Measurements from ENCODE around the gene HMGXB3. TPM values are rescaled to one million over a fixed set of nuclear protein-coding genes. Genes with fewer than 3 reads are reported as not detected.

HMGXB3 gene
- total and polyA plus RNA-seq, 2 experiments from 2014 or later, result 16.7 to 51.0 TPM

DNA sequence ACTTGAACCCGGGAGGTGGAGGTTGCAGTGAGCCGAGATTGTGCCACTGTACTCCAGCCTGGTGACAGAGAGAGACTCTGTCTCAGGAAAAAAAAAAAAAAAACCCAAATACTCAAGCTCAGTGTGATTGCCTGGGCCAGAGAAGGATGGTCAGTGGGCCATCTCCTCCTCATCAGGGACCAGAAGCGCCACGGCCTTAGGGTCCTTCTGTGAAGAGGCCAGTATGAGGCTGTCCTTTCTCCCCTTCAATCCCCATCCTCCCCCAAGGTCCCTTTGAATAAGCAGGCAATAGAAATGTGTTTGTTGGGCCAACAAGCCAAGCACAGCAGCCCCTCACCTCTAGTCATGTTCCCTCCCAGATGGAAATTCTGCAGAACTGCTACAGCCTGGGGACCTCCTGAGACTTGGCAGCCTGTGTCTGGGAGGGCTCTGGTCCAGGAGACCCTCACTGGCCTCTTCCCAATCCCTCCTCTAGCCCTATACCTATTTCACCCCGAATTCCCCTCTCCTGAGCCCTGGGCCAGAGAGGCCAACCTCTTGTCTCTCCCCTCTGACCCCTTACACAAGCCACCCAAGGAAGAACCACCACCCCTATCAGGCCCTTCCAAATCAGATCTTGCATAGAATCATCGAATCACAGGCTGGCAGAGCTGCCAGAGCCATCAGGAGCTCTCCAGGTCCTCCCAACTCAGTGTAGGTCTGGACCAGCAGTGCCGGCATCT lies 84.8 kb downstream of the HMGXB3 start:
- no peak for TF ChIP-seq CTCF (IDR thresholded peaks at IDR 0.05; ENCODE audit: low read depth, low read length)
- Histone ChIP-seq H3K9me3 (ENCODE audit: low read depth) (no peaks in the 10 kb centered on the region), H3K27me3 (peaks cover 14% of the 10 kb centered on the region), H3K4me3 (no peak overlapping the region), H3K27ac (no peak overlapping the region), H3K36me3 (no peaks in the 10 kb centered on the region), H3K4me1 (ENCODE audit: low read depth) (peaks cover 3% of the 10 kb centered on the region)
- no peak for DNase-seq (ENCODE audit: low read depth in 1 of 2, low spot score in 1 of 2)

DNA sequence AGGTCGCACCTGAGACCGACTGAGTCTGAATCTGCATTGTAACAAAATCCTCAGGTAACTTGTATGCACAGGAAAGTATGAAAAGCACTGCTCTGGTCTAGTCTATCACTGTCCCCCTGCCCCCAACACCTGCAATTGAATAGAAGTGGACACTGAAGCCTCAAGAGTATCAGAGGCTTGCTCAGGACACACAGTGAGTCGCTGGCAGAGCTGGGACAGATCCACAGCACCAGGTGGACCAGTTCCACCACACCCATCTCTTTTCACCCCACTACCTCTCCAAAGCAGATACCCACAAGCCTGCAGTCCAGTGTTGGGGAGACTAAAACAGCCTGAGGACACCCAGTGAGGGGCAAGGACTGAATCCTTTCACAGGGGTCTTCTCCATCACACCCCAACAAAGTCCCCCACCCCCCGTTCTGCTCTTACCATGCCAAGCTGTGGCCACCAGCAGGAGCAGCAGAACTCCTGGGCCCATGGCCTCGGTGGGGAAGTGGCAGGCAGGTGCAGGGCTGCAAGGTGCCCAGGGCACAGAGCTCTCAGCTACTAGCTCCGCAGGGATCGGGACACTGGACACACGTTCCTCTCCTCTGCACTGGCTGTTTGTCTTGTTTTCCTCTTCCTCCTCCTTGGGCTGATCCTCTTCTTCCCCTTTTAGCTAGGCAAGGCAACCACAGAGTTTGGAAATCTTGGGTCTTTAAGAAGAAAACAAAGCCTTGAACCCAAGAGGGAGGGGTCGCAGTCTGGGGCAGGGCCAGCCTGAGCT lies 85.6 kb downstream of the HMGXB3 start, which contains the start of gene CSF1R:
CSF1R (minus strand) TSS at position 605 of the 766 bp plus-strand sequence; CDS start at position 478, 127 bp downstream.
- no peak within 1 kb of the TSS for H3K27ac ChIP-seq
- H3K4me1 ChIP-seq (ENCODE audit: low read depth), result peaks cover 3% of the 10 kb centered on the region
- no peaks in the 10 kb centered on the region for H3K9me3 ChIP-seq (ENCODE audit: low read depth)
- H3K27me3 ChIP-seq, result peaks cover 18% of the 10 kb centered on the region
- H3K4me3 ChIP-seq, result no peak within 1 kb of the TSS
- no peak for DNase-seq (ENCODE audit: low read depth in 1 of 2, low spot score in 1 of 2)
- TF ChIP-seq CTCF (IDR thresholded peaks at IDR 0.05; ENCODE audit: low read depth, low read length), result no peak
- H3K36me3 ChIP-seq, result no peaks in the 10 kb centered on the region

- TF ChIP-seq CTCF (IDR thresholded peaks at IDR 0.05; ENCODE audit: low read depth, low read length), result no peak
Observed at GRCh38 chr5:150092159-150092787, 91.7 kb downstream of the HMGXB3 start.

DNA sequence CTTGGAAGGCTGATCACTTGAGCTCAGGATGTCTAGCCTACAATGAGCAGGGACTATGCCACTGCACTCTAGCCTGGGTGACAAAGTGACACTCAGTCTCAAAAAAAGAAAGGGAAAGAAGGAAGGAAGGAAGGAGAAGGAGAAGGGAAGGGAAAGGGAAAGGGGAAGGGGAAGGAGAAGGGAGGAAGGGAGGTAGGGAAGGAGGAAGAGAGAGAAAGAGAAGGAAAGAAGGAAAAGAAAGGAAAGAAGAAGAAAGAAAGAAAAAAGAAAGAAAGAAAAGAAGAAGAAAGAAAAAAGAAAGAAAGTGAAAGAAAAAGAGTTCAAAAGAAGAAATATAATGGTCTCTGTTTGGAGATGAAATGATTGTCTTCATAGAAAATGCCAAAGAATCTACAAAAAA lies 96.6 kb downstream of the HMGXB3 start:
- H3K4me1 ChIP-seq (ENCODE audit: low read depth), result no peaks in the 10 kb centered on the region
- H3K9me3 ChIP-seq (ENCODE audit: low read depth), result no peaks in the 10 kb centered on the region
- no peak for DNase-seq (ENCODE audit: low read depth in 1 of 2, low spot score in 1 of 2)
- no peak overlapping the region for H3K27ac ChIP-seq
- TF ChIP-seq CTCF (IDR thresholded peaks at IDR 0.05; ENCODE audit: low read depth, low read length), result no peak
- no peaks in the 10 kb centered on the region for H3K36me3 ChIP-seq
- H3K27me3 ChIP-seq, result peaks cover 24% of the 10 kb centered on the region
- no peak overlapping the region for H3K4me3 ChIP-seq

More at GRCh38 chr5:150092159-150092787, 91.7 kb downstream of the HMGXB3 start:
- Histone ChIP-seq H3K4me1 (ENCODE audit: low read depth) (no peaks in the 10 kb centered on the region), H3K27ac (no peak overlapping the region), H3K9me3 (ENCODE audit: low read depth) (no peaks in the 10 kb centered on the region), H3K4me3 (no peak overlapping the region), H3K36me3 (no peaks in the 10 kb centered on the region), H3K27me3 (peaks cover 34% of the 10 kb centered on the region)
- no peak for DNase-seq (ENCODE audit: low read depth in 1 of 2, low spot score in 1 of 2)

GRCh38 chr5:150101023-150101422 lies 100.5 kb downstream of the HMGXB3 start:
- no peak for TF ChIP-seq CTCF (IDR thresholded peaks at IDR 0.05; ENCODE audit: low read depth, low read length)
- no peak overlapping the region for H3K4me3 ChIP-seq
- no peak overlapping the region for H3K27ac ChIP-seq
- no peaks in the 10 kb centered on the region for H3K36me3 ChIP-seq
- DNase-seq (ENCODE audit: low read depth in 1 of 2, low spot score in 1 of 2), result no peak
- peaks cover 19% of the 10 kb centered on the region for H3K27me3 ChIP-seq
- no peaks in the 10 kb centered on the region for H3K4me1 ChIP-seq (ENCODE audit: low read depth)
- H3K9me3 ChIP-seq (ENCODE audit: low read depth), result no peaks in the 10 kb centered on the region

Other genes with a start within 250 kb of the HMGXB3 start
- gene PDE6A, start 55.9 kb upstream of the HMGXB3 start, total RNA-seq, result 0.21 TPM in 1 of 2 replicates, not detected in the other
- not detected in 2 replicates for gene PDE6A, start 55.9 kb upstream of the HMGXB3 start, polyA plus RNA-seq
- 6.8 and 7.0 TPM in 2 replicates for gene SLC26A2, start 40.0 kb upstream of the HMGXB3 start, total RNA-seq
- 3.8 and 4.4 TPM in 2 replicates for gene SLC26A2, start 40.0 kb upstream of the HMGXB3 start, polyA plus RNA-seq
- gene TIGD6, start 85 bp upstream of the HMGXB3 start, total RNA-seq, result 3.5 and 7.6 TPM in 2 replicates
- gene TIGD6, start 85 bp upstream of the HMGXB3 start, polyA plus RNA-seq, result 10.3 and 11.4 TPM in 2 replicates
- 0.04 TPM in 1 of 2 replicates, not detected in the other for gene CSF1R, start 85.8 kb downstream of the HMGXB3 start, total RNA-seq
- 0.48 and 0.50 TPM in 2 replicates for gene CSF1R, start 85.8 kb downstream of the HMGXB3 start, polyA plus RNA-seq
- gene PDGFRB, start 155.1 kb downstream of the HMGXB3 start, total RNA-seq, result 4.2 and 5.4 TPM in 2 replicates
- 5.3 and 6.1 TPM in 2 replicates for gene PDGFRB, start 155.1 kb downstream of the HMGXB3 start, polyA plus RNA-seq
- not detected in 2 replicates for gene CDX1, start 166.0 kb downstream of the HMGXB3 start, total RNA-seq
- gene CDX1, start 166.0 kb downstream of the HMGXB3 start, polyA plus RNA-seq, result 0.62 TPM in 1 of 2 replicates, not detected in the other
- gene SLC6A7, start 189.3 kb downstream of the HMGXB3 start, total RNA-seq, result not detected in 2 replicates
- not detected in 2 replicates for gene SLC6A7, start 189.3 kb downstream of the HMGXB3 start, polyA plus RNA-seq